Esophagus (tissue), 2 donors: ENCODE results near the gene STX18. TPM values are rescaled to one million over a fixed set of nuclear protein-coding genes. Genes with fewer than 3 reads are reported as not detected.

Experiments
- H3K27ac ChIP-seq, 2 donors: one replicate each; pipeline ENCODE4 v1.5.1; 2013; ENCODE audit warnings: low read depth in 2 of 2, mild to moderate bottlenecking in 2 of 2, inconsistent platforms in 1 of 2, low read length in 1 of 2, moderate library complexity in 1 of 2
- H3K27me3 ChIP-seq, 2 donors: one replicate each; pipeline ENCODE4 v1.6.1; 2013; ENCODE audit warnings: low read length in 2 of 2, control low read depth in 1 of 2, mild to moderate bottlenecking in 1 of 2; ENCODE audit not compliant: insufficient read depth in 2 of 2, control insufficient read depth in 1 of 2
- H3K36me3 ChIP-seq, 2 donors: one replicate each; pipeline ENCODE4 v1.6.1; 2013; ENCODE audit warnings: low read length in 1 of 2; ENCODE audit not compliant: control insufficient read depth in 2 of 2, insufficient read depth in 2 of 2
- H3K4me1 ChIP-seq, 2 donors: one replicate each; pipeline ENCODE4 v1.6.1; 2013; ENCODE audit warnings: low read length in 1 of 2; ENCODE audit not compliant: control insufficient read depth in 2 of 2, insufficient read depth in 2 of 2
- H3K4me3 ChIP-seq, 2 donors: one replicate each; pipeline ENCODE4 v1.5.1; 2013; ENCODE audit warnings: low read length in 2 of 2, mild to moderate bottlenecking in 2 of 2, low read depth in 1 of 2, moderate library complexity in 1 of 2
- H3K9me3 ChIP-seq, 2 donors: one replicate each; pipeline ENCODE4 v1.6.1; 2013; ENCODE audit warnings: mild to moderate bottlenecking in 2 of 2, low read depth in 1 of 2, low read length in 1 of 2, moderate library complexity in 1 of 2; ENCODE audit not compliant: control insufficient read depth in 2 of 2, insufficient read depth in 1 of 2
- WGBS, 2 donors: extraction: QIAGEN DNeasy Blood & Tissue Kit; methylation state at CpG; one replicate each; pipeline ENCODE4 v1.1.7; 2013; 5-methylcytosine and 5-hydroxymethylcytosine counted together
- polyA plus RNA-seq, 2 donors: library from polyadenylated mRNA; stranded (reverse); fragments of 200-250 nt; gene quantifications; one replicate each; pipeline ENCODE4 v1.2.3, GENCODE V29; 2013
- donor health status: healthy with polysubstance abuse.
- donor health status: Bipolar disorder and iron deficiency.

The STX18 gene
- polyA plus RNA-seq, 2 donors, result 12.4 to 17.3 TPM

GRCh38 chr4:4539481-4539880 lies 2.4 kb downstream of the STX18 start:
- Histone ChIP-seq H3K36me3 (no peaks in the 10 kb centered on the region), H3K4me3 (no peak overlapping the region), H3K27ac (no peak overlapping the region), H3K27me3 (no peaks in the 10 kb centered on the region), H3K9me3 (no peaks in the 10 kb centered on the region), H3K4me1 (peaks cover 0 to 5% of the 10 kb centered on the region in 2 donors)
- 73 to 81% methylated on average over 2 of the region's 2 CpGs for WGBS, 2 donors

- Histone ChIP-seq H3K4me1 (peaks cover 0 to 3% of the 10 kb centered on the region in 2 donors), H3K4me3 (no peak overlapping the region), H3K36me3 (peaks cover 0 to 2% of the 10 kb centered on the region in 2 donors), H3K27me3 (no peaks in the 10 kb centered on the region), H3K27ac (no peak overlapping the region), H3K9me3 (no peaks in the 10 kb centered on the region)
Observed at GRCh38 chr4:4535590-4535989, 6.3 kb downstream of the STX18 start.

DNA sequence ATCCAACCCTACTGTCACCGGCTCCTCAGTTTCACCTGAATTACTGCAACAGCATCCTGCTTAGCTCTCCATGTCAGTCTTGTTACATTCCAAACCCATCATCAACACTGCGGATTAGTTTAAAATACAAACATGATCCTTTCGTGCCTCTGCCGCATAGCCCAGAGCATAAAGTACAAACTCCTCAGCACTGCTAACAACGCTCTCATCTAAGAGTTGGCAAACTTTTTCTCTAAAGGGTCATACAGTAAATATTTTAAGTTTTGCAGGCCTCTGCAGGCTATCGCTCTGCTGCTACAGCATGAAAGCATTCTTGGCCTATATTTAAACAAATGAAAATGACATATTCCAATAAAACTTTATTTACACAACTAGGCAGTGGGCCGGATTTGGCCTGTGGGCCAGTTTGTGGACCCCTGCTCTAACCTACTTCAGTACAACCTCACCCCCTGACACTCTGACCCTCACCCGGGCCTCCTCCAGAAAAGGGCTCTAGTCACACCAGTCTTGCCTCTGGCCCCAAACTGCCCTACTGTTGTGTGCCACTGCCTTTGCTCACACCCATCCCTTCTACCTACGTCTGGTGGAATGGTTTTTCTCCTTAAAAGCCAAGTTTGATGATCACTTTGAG lies 7.2 kb downstream of the STX18 start:
- Histone ChIP-seq H3K36me3 (peaks cover 0 to 2% of the 10 kb centered on the region in 2 donors), H3K4me3 (no peak overlapping the region), H3K4me1 (peaks cover 0 to 3% of the 10 kb centered on the region in 2 donors), H3K9me3 (no peaks in the 10 kb centered on the region), H3K27me3 (no peaks in the 10 kb centered on the region), H3K27ac (no peak overlapping the region)
- WGBS, 2 donors, result 93 to 98% methylated on average over 9 of the region's 9 CpGs

DNA sequence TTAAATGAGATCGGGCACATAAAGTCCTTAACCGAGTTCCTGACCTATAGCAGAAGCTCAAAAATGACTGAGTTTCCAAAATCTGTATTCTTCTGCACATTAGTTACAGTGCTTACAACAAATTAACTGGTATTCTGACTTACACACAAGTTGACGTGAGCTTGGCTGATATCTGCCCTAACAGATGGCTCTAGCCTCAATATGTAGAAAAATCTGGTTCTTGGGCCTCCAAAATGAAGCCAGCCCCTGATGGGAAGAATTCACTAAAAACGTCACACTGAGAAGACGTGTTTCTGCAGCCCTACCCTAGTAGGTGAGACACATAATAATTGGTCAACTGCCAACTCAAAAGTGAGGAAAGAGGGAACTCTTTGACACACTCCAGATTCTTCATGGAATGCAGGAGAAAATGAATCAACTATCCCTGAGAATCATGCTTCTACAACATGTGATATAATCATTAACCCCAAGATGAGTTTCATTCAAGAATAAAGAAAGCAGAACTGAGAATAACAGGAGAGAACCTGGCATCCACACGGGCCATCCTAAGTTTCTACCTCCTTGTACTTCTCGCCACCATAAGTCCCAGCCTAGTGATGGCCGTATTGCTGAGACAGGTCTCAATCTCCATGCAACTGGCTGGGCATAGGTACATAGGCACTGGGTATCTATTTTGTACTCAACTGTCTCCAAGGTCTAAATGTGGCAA lies 8.2 kb downstream of the STX18 start:
- H3K4me3 ChIP-seq, result no peak overlapping the region
- H3K36me3 ChIP-seq, result peaks cover 0 to 3% of the 10 kb centered on the region in 2 donors
- no peaks in the 10 kb centered on the region for H3K9me3 ChIP-seq
- H3K4me1 ChIP-seq, result peaks cover 0 to 3% of the 10 kb centered on the region in 2 donors
- H3K27ac ChIP-seq, result no peak overlapping the region
- no peaks in the 10 kb centered on the region for H3K27me3 ChIP-seq
- WGBS, 2 donors, result 91 to 94% methylated on average over 8 of the region's 8 CpGs

GRCh38 chr4:4532371-4533154 lies 9.3 kb downstream of the STX18 start:
- peaks cover 0 to 6% of the 10 kb centered on the region in 2 donors for H3K36me3 ChIP-seq
- H3K9me3 ChIP-seq, result no peaks in the 10 kb centered on the region
- peaks cover 0 to 3% of the 10 kb centered on the region in 2 donors for H3K4me1 ChIP-seq
- no peaks in the 10 kb centered on the region for H3K27me3 ChIP-seq
- 90 to 96% methylated on average over 3 of the region's 3 CpGs for WGBS, 2 donors
- no peak overlapping the region for H3K27ac ChIP-seq
- H3K4me3 ChIP-seq, result no peak overlapping the region

DNA sequence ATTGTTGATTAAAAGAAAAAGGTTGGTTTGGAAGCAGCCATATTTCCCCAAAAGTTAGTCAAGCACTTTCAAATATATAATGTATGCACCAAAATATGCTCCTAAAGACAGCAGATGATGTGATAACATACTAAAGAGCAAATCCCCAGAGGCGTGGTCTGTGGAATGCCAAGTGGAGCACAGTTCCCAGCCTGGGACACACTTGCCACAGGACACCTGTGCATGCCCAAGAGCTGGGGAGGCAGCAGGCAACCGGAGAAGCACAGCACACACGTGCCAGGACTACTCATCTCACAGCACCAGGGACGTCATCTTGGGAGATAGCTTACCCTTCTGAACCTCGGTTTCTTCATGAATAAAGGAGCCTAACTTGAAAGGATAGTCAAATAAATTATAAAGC lies 12.5 kb downstream of the STX18 start:
- Histone ChIP-seq H3K27ac (no peak overlapping the region), H3K27me3 (no peaks in the 10 kb centered on the region), H3K9me3 (no peaks in the 10 kb centered on the region), H3K36me3 (peaks cover 0 to 9% of the 10 kb centered on the region in 2 donors), H3K4me3 (no peak overlapping the region), H3K4me1 (peaks cover 0 to 1% of the 10 kb centered on the region in 2 donors)
- WGBS, 2 donors, result 94% methylated on average over 5 of the region's 5 CpGs

GRCh38 chr4:4526401-4526800 lies 15.4 kb downstream of the STX18 start:
- no peaks in the 10 kb centered on the region for H3K27me3 ChIP-seq
- no peak overlapping the region for H3K27ac ChIP-seq
- H3K36me3 ChIP-seq, result peaks cover 0 to 8% of the 10 kb centered on the region in 2 donors
- peaks cover 0 to 2% of the 10 kb centered on the region in 2 donors for H3K4me1 ChIP-seq
- no peak overlapping the region for H3K4me3 ChIP-seq
- 89 to 90% methylated on average over 6 of the region's 6 CpGs for WGBS, 2 donors
- no peaks in the 10 kb centered on the region for H3K9me3 ChIP-seq

GRCh38 chr4:4524364-4524763 lies 17.5 kb downstream of the STX18 start:
- H3K36me3 ChIP-seq, result peaks cover 0 to 6% of the 10 kb centered on the region in 2 donors
- H3K27ac ChIP-seq, result no peak overlapping the region
- no peaks in the 10 kb centered on the region for H3K9me3 ChIP-seq
- peaks cover 0 to 2% of the 10 kb centered on the region in 2 donors for H3K4me1 ChIP-seq
- H3K4me3 ChIP-seq, result no peak overlapping the region
- H3K27me3 ChIP-seq, result no peaks in the 10 kb centered on the region
- 86 to 90% methylated on average over 4 of the region's 4 CpGs for WGBS, 2 donors

DNA sequence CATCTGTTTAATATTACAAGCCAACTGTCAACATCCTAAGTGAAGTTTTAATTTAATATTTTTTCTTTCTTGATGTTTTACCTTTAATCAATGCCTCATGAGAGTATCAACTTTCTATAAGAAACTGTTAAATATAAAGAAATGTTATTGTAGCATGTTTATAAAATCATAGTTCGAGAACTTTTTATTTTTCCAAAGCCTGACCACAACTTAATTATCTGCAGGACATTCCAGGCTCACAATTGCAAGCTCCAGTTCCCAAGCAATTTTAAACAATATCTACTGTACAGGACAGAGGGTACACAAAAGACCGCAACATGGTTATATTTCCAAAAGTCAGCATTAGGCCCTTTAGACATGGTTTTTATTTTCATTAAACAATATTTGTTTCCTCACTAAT lies 20.1 kb downstream of the STX18 start:
- Histone ChIP-seq H3K4me3 (no peak overlapping the region), H3K9me3 (no peaks in the 10 kb centered on the region), H3K4me1 (peaks cover 0 to 2% of the 10 kb centered on the region in 2 donors), H3K27ac (no peak overlapping the region), H3K36me3 (peaks cover 0 to 4% of the 10 kb centered on the region in 2 donors), H3K27me3 (no peaks in the 10 kb centered on the region)
- 86% methylated on average over 2 of the region's 2 CpGs for WGBS, 2 donors
